Measurements from ENCODE around the gene NIT2. TPM values are rescaled to one million over a fixed set of nuclear protein-coding genes. Genes with fewer than 3 reads are reported as not detected.

Gene NIT2
- total and polyA plus RNA-seq, 9 of the 15 experiments (the other 6 are each of a cell fraction or from before 2014, with no cell fraction given), result 11.4 to 62.2 (median 22.1) TPM

- no peak for TF ChIP-seq ZNF518B (CRISPR knock-in tag; IDR thresholded peaks at IDR 0.05)
- no peak for TF ChIP-seq NRF1 (conservative IDR thresholded peaks at IDR 0.05 in 1 of 2, IDR thresholded peaks at IDR 0.05 in 1 of 2)
- TF ChIP-seq MCM2 (IDR thresholded peaks at IDR 0.05; ENCODE audit: low read depth), result no peak
- TF ChIP-seq SAFB (IDR thresholded peaks at IDR 0.05; ENCODE audit: borderline replicate concordance, low read depth, low read length), result no peak
- no peak for TF ChIP-seq ZNF695 (CRISPR knock-in tag; IDR thresholded peaks at IDR 0.05)
- TF ChIP-seq GABPA (tag; conservative IDR thresholded peaks at IDR 0.05; ENCODE audit: low read depth), result no peak
Measured at GRCh38 chr3:100399341-100400071, 64.9 kb downstream of the NIT2 start (continued).

- H3K4me1 ChIP-seq (replicated peaks in 1 of 2; ENCODE audit: control insufficient read depth in 2 of 2, insufficient read depth in 2 of 2, low read length in 2 of 2), result peaks cover 0 to 3% of the 10 kb centered on the region in 2 experiments; a peak in 3 of 5 replicates
- intact Hi-C loops (cut with micrococcal nuclease), result loop anchor here (5.0 to 10.0 kb wide), 4 partner anchors 52 to 1284 kb away; partner anchors contain the start of genes RPL24, TBC1D23 and TFG
- H3K36me3 ChIP-seq (ENCODE audit: control insufficient read depth, insufficient read depth, low read length), result peaks cover 25% of the 10 kb centered on the region; the same call in 2 of the 3 replicates
- H3K4me2 ChIP-seq (ENCODE audit: insufficient read depth, low read length), result peak overlapping the region; percentile 95
- peak overlapping the region; percentile 96 to 98 for H3K9ac ChIP-seq (ENCODE audit: insufficient read depth in 1 of 2, low read depth in 2 of 2, low read length in 2 of 2)
- H2AFZ ChIP-seq (ENCODE audit: low read depth, low read length), result peak overlapping the region; percentile 96
- ATAC-seq (peak; percentile 21), DNase-seq (ENCODE audit: extremely low read depth in 1 of 4, low spot score in 3 of 4) (peak in 1 of 4 experiments; percentile 8), FAIRE-seq (no peak)
- H3K9me1 ChIP-seq (ENCODE audit: control insufficient read depth, insufficient read depth, low read length), result no peaks in the 10 kb centered on the region
- H3K79me2 ChIP-seq (ENCODE audit: control insufficient read depth, insufficient read depth, low read length), result peaks cover 94% of the 10 kb centered on the region
- POLR2A ChIA-PET, result interaction anchor here (2.3 kb wide), 2 partner anchors 9 to 15 kb away, joined by 9 to 18 read pairs; no protein-coding TSS in a partner anchor
- 2% methylated on average over 14 of the region's 22 CpGs for WGBS (ENCODE audit: insufficient coverage, low coverage, missing lambda C conversion rate)
- H3K27ac ChIP-seq (ENCODE audit: extremely low read depth, low read depth, low read length), result peak overlapping the region; percentile 98
- BruUV-seq (replicated peaks), result no TSS peak
- CTCF ChIA-PET (ENCODE audit: low intra/inter-chr PET ratio), result no interaction called here
- in situ Hi-C loops (cut with MboI), result no loop called here
- H4K20me1 ChIP-seq (replicated peaks; ENCODE audit: control insufficient read depth, insufficient read depth, low read length), result peaks cover 2% of the 10 kb centered on the region; the same call in 1 of the 2 replicates
- TF ChIP-seq CXXC5 (CRISPR knock-in tag; IDR thresholded peaks at IDR 0.05) (no peak), ZNF830 (CRISPR knock-in tag; IDR thresholded peaks at IDR 0.05) (no peak), ZKSCAN1 (IDR thresholded peaks at IDR 0.05; ENCODE audit: low read depth, low read length) (no peak), ZNF316 (IDR thresholded peaks at IDR 0.05) (peak; percentile 27; the same call in 1 of the 2 replicates), ETV6 (IDR thresholded peaks at IDR 0.05; ENCODE audit: borderline replicate concordance in 1 of 2, low read depth in 2 of 2, low read length in 1 of 2) (no peak), ETV6 (CRISPR knock-in tag; IDR thresholded peaks at IDR 0.05; ENCODE audit: borderline replicate concordance) (no peak), MED1 (CRISPR knock-in tag; IDR thresholded peaks at IDR 0.05; ENCODE audit: borderline replicate concordance) (no peak), MTF1 (CRISPR knock-in tag; IDR thresholded peaks at IDR 0.05; ENCODE audit: borderline replicate concordance) (no peak), SIN3A (IDR thresholded peaks at IDR 0.05; ENCODE audit: borderline replicate concordance in 2 of 2, control insufficient read depth in 1 of 2, low read depth in 2 of 2, low read length in 2 of 2) (peak in 1 of 2 experiments; percentile 26; a peak in 1 of 4 replicates), HIVEP1 (CRISPR knock-in tag; IDR thresholded peaks at IDR 0.05) (no peak), MIER1 (IDR thresholded peaks at IDR 0.05; ENCODE audit: low read depth) (no peak), RBM15 (IDR thresholded peaks at IDR 0.05; ENCODE audit: insufficient read depth, low read length) (no peak)
- no peaks in the 10 kb centered on the region for H3K9me3 ChIP-seq (replicated peaks; ENCODE audit: control insufficient read depth, insufficient read depth, low read depth, low read length)
- H3K27me3 ChIP-seq (ENCODE audit: control insufficient read depth in 2 of 2, insufficient read depth in 2 of 2, low read length in 2 of 2), result no peaks in the 10 kb centered on the region
- peak overlapping the region; percentile 97 for H3K4me3 ChIP-seq
Measured at GRCh38 chr3:100400419-100400779, 65.8 kb downstream of the NIT2 start.
